ENCODE results near the gene GRPEL2.

GRPEL2 gene

DNA sequence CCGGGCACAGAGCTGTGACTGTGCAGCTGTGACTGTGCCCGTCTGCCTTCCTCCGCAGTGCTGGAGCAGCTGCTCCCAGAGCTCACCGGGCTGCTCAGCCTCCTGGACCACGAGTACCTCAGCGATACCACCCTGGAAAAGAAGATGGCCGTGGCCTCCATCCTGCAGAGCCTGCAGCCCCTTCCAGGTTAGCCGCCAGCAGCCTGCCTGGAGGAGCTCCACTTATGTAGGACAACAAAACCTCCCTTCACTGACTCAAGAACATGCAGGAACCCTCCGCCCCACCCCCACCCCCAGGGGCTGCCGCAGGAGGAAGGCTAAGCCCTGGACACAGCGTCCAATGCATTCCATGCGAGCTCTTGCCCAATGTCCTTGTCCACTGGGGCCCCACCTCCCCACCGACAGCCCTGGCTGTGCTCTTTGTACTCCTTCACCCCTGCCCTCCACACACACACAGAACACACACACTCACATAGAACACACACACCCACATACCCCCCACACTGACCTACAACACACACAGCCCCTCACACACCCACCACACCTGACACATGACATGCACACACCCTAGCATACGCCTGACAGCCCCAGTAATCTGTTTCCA, 45.7 kb upstream of the GRPEL2 start:
- no peak for TF ChIP-seq POLR2AphosphoS5 (IDR thresholded peaks at IDR 0.05; ENCODE audit: low read depth, low read length)
- no peak for TF ChIP-seq TAF1 (IDR thresholded peaks at IDR 0.05; ENCODE audit: borderline replicate concordance, insufficient read depth, low read length)
- TF ChIP-seq FOXP2 (optimal IDR thresholded peaks at IDR 0.05; ENCODE audit: borderline replicate concordance, extremely low read depth, extremely low read length, insufficient read depth), result no peak
- no peak for TF ChIP-seq SIN3A (IDR thresholded peaks at IDR 0.05; ENCODE audit: borderline replicate concordance, insufficient read depth, low read length)
- TF ChIP-seq REST (IDR thresholded peaks at IDR 0.05; ENCODE audit: insufficient read depth in 1 of 2, low read depth in 2 of 2, low read length in 2 of 2), result no peak

- TF ChIP-seq TAF1 (IDR thresholded peaks at IDR 0.05; ENCODE audit: borderline replicate concordance, insufficient read depth, low read length), result no peak
- TF ChIP-seq POLR2AphosphoS5 (IDR thresholded peaks at IDR 0.05; ENCODE audit: low read depth, low read length), result no peak
- TF ChIP-seq REST (IDR thresholded peaks at IDR 0.05; ENCODE audit: insufficient read depth in 1 of 2, low read depth in 2 of 2, low read length in 2 of 2), result no peak
- TF ChIP-seq FOXP2 (optimal IDR thresholded peaks at IDR 0.05; ENCODE audit: borderline replicate concordance, extremely low read depth, extremely low read length, insufficient read depth), result no peak
- TF ChIP-seq SIN3A (IDR thresholded peaks at IDR 0.05; ENCODE audit: borderline replicate concordance, insufficient read depth, low read length), result no peak
These were observed 44.9 kb upstream of the GRPEL2 start for GRCh38 chr5:149300441-149300840.

GRCh38 chr5:149301049-149301743, 44.1 kb upstream of the GRPEL2 start:
- TF ChIP-seq POLR2AphosphoS5 (IDR thresholded peaks at IDR 0.05; ENCODE audit: low read depth, low read length), result no peak
- no peak for TF ChIP-seq TAF1 (IDR thresholded peaks at IDR 0.05; ENCODE audit: borderline replicate concordance, insufficient read depth, low read length)
- no peak for TF ChIP-seq SIN3A (IDR thresholded peaks at IDR 0.05; ENCODE audit: borderline replicate concordance, insufficient read depth, low read length)
- TF ChIP-seq REST (IDR thresholded peaks at IDR 0.05; ENCODE audit: insufficient read depth in 1 of 2, low read depth in 2 of 2, low read length in 2 of 2), result no peak
- no peak for TF ChIP-seq FOXP2 (optimal IDR thresholded peaks at IDR 0.05; ENCODE audit: borderline replicate concordance, extremely low read depth, extremely low read length, insufficient read depth)

DNA sequence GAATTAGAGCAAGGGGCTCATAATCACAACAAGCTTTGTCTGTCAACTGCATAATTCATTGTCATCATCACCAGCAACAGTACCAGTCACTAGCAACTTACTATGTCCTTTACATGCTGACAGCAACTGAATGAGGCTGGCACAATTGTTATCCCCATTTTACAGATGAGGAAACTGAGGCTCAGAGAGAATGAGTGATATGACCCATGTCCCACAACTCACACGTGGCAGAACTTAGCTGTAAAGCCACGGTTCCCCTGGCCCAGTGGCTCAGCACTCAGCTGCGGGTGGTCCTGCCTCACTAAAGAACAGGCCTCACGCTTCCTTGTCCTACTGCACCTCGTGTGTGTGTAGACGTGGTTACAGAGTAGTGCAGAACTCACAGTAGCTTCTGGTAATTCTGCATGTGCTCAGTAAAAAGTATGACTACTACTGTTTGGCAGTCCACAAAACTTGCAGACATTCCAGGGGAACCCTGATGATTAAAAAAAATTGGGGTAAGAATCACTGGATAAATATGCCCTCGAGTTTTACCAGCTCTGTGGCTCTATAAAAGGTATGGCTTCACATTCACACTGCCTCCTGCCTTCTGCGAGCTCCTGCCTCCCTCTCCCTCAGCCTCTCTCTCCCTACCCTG, 43.4 kb upstream of the GRPEL2 start:
- no peak for TF ChIP-seq POLR2AphosphoS5 (IDR thresholded peaks at IDR 0.05; ENCODE audit: low read depth, low read length)

- no peak for TF ChIP-seq TAF1 (IDR thresholded peaks at IDR 0.05; ENCODE audit: borderline replicate concordance, insufficient read depth, low read length)
- TF ChIP-seq POLR2AphosphoS5 (IDR thresholded peaks at IDR 0.05; ENCODE audit: low read depth, low read length), result no peak
- no peak for TF ChIP-seq SIN3A (IDR thresholded peaks at IDR 0.05; ENCODE audit: borderline replicate concordance, insufficient read depth, low read length)
- TF ChIP-seq REST (IDR thresholded peaks at IDR 0.05; ENCODE audit: insufficient read depth in 1 of 2, low read depth in 2 of 2, low read length in 2 of 2), result no peak
- no peak for TF ChIP-seq FOXP2 (optimal IDR thresholded peaks at IDR 0.05; ENCODE audit: borderline replicate concordance, extremely low read depth, extremely low read length, insufficient read depth)
These were observed 42.7 kb upstream of the GRPEL2 start for GRCh38 chr5:149302641-149303040.
